A549 (cell line): ENCODE data around the gene KRT73. TPM values are rescaled to one million over a fixed set of nuclear protein-coding genes. Genes with fewer than 3 reads are reported as not detected.

Experiments used
- ATAC-seq, 2 experiments: fragments of 200-7000 bp in 1 of 2; fragments of >200 bp in 1 of 2; cut with Nextera tagmentation in 1 of 2; cut with Tn5 transposase in 1 of 2; 3 replicates each; pipeline versions ENCODE4 v1.8.0 to v1.9.1; 2018 to 2020; ENCODE audit warnings: mild to moderate bottlenecking in 1 of 2, moderate library complexity in 1 of 2
- CTCF ChIA-PET: fragments of 300-600 bp; sonication (Branson Sonifier 250); formaldehyde crosslinking; extraction: SDS; loops from one replicate; lab custom pipeline; 2021; ENCODE audit warnings: antibody characterized with exemption, inconsistent platforms; lab: Yijun Ruan, JAX
- POLR2A ChIA-PET: fragments of 350-600 bp; formaldehyde crosslinking; extraction: SDS; loops from one replicate; lab custom pipeline; 2021; ENCODE audit warnings: antibody characterized with exemption, inconsistent platforms; lab: Yijun Ruan, JAX
- DNase-seq, 2 experiments: peaks; one replicate each; pipeline versions ENCODE4 v3.0.0 to v3.0.0-alpha.2; 2011 to 2016; ENCODE audit warnings: low read depth in 1 of 2, low spot score in 1 of 2
- FAIRE-seq: peaks from 2 replicates; lab custom pipeline; 2011; peaks lifted over from hg19 to GRCh38; lab: Jason Lieb, UNC
- H3K27ac ChIP-seq, 2 experiments: fragments of >200 bp; sonication (Bioruptor Twin); formaldehyde crosslinking; 3 replicates each; pipeline ENCODE4 v1.5.1; 2016 to 2017
- H3K4me1 ChIP-seq: fragments of >200 bp; sonication (Bioruptor Twin); formaldehyde crosslinking; 3 replicates; pipeline ENCODE4 v1.6.1; 2016
- H3K4me2 ChIP-seq: fragments of >200 bp; sonication (Bioruptor Twin); formaldehyde crosslinking; 3 replicates; pipeline ENCODE4 v1.6.1; 2016
- H3K4me3 ChIP-seq: fragments of >200 bp; sonication (Bioruptor Twin); formaldehyde crosslinking; 3 replicates; pipeline ENCODE4 v1.5.1; 2016
- H3K9me3 ChIP-seq: fragments of >200 bp; sonication (Bioruptor Twin); formaldehyde crosslinking; 3 replicates; pipeline ENCODE4 v1.6.1; 2016
- BCL3 ChIP-seq: fragments of >200 bp; sonication (Bioruptor Twin); formaldehyde crosslinking; IDR thresholded peaks from 3 replicates; pipeline ENCODE4 v1.6.1; 2016
- CBX8 ChIP-seq: fragments of 200-600 bp; sonication (generic); IDR thresholded peaks from 2 replicates; pipeline ENCODE4 v1.6.1; 2016
- CEBPB ChIP-seq, 2 experiments: fragments of >200 bp in 1 of 2; sonication (Bioruptor Twin) in 1 of 2; formaldehyde crosslinking in 1 of 2; IDR thresholded peaks; 2 replicates each; pipeline ENCODE4 v1.6.1; 2012 to 2016
- ELK1 ChIP-seq: fragments of 150-350 bp; IDR thresholded peaks from 2 replicates; pipeline ENCODE4 v1.6.1; 2014; ENCODE audit warnings: low read depth, mild to moderate bottlenecking, low read length
- EP300 ChIP-seq, 2 experiments: fragments of >200 bp; sonication (Bioruptor Twin); formaldehyde crosslinking; IDR thresholded peaks; 2 replicates in 1 of 2; 3 replicates in 1 of 2; pipeline ENCODE4 v1.6.1; 2016 to 2017
- ESRRA ChIP-seq: fragments of 150-350 bp; IDR thresholded peaks from 2 replicates; pipeline ENCODE4 v1.6.1; 2014; ENCODE audit warnings: mild to moderate bottlenecking, low read length, borderline replicate concordance
- FOXS1 ChIP-seq: fragments of 250-450 bp; sonication (Bioruptor Pico); IDR thresholded peaks from 2 replicates; pipeline ENCODE4 v1.5.0; 2020; ENCODE audit warnings: mild to moderate bottlenecking, moderate library complexity
- GATA3 ChIP-seq: IDR thresholded peaks from 2 replicates; pipeline ENCODE4 v1.6.1; 2012; ENCODE audit warnings: borderline replicate concordance
- HDAC2 ChIP-seq: fragments of 200-600 bp; sonication (generic); IDR thresholded peaks from 2 replicates; pipeline ENCODE4 v1.6.1; 2016
- JUNB ChIP-seq: fragments of >200 bp; sonication (Bioruptor Twin); formaldehyde crosslinking; IDR thresholded peaks from 2 replicates; pipeline ENCODE4 v1.6.1; 2016
- PHF8 ChIP-seq: fragments of 200-600 bp; sonication (generic); IDR thresholded peaks from 2 replicates; pipeline ENCODE4 v1.6.1; 2016; ENCODE audit warnings: low read depth, mild to moderate bottlenecking, antibody characterized with exemption, moderate library complexity, borderline replicate concordance
- RARB ChIP-seq: fragments of 250-450 bp; sonication (Bioruptor Pico); IDR thresholded peaks from 2 replicates; pipeline ENCODE4 v1.8.0; 2021; ENCODE audit warnings: mild to moderate bottlenecking, moderate library complexity
- RCOR1 ChIP-seq: fragments of 150-350 bp; IDR thresholded peaks from 2 replicates; pipeline ENCODE4 v1.6.1; 2014; ENCODE audit warnings: antibody characterized with exemption, low read length, low read depth
- RNF2 ChIP-seq: fragments of 200-600 bp; sonication (generic); IDR thresholded peaks from 2 replicates; pipeline ENCODE4 v1.6.1; 2016; ENCODE audit warnings: low read depth, mild to moderate bottlenecking, antibody characterized with exemption, moderate library complexity, borderline replicate concordance
- SREBF2 ChIP-seq: fragments of 450-650 bp; IDR thresholded peaks from 2 replicates; pipeline ENCODE4 v1.6.1; 2014; ENCODE audit warnings: mild to moderate bottlenecking, moderate library complexity
- ZSCAN20 ChIP-seq: fragments of 250-450 bp; sonication (Bioruptor Pico); IDR thresholded peaks from 2 replicates; pipeline ENCODE4 v1.8.0; 2022; ENCODE audit warnings: mild to moderate bottlenecking, moderate library complexity
- WGBS: methylation state at CpG from one replicate; pipeline ENCODE4 v1.1.6; 2017; ENCODE audit errors: missing lambda C conversion rate; 5-methylcytosine and 5-hydroxymethylcytosine counted together
- polyA plus RNA-seq, 4 experiments: library from polyadenylated mRNA; depleted of rRNA in 3 of 4; stranded (reverse); fragments of >200 nt; fragmentation: RNase III in 1 of 4; extraction: RNeasy Plus Mini Kit Qiagen cat#74134 plus additional on column Dnase treatment in 1 of 4; gene quantifications; 2 replicates in 3 of 4; 3 replicates in 1 of 4; pipeline ENCODE4 v1.2.3, GENCODE V29; 2011 to 2017

The KRT73 gene
- polyA plus RNA-seq, 2 of the 4 experiments (the other 2 are of a cell fraction) = not detected

GRCh38 chr12:52628841-52629240 is 10.5 kb upstream of the KRT73 start:
- no peak for DNase-seq
- no peak overlapping the region for H3K27ac ChIP-seq
- no peak for ATAC-seq
- H3K9me3 ChIP-seq = no peaks in the 10 kb centered on the region
- FAIRE-seq = no peak
- 59% methylated on average over 2 of the region's 2 CpGs for WGBS
- TF ChIP-seq RARB (CRISPR knock-in tag) (no peak), RNF2 (no peak), RCOR1 (no peak), EP300 (IDR thresholded peaks at IDR 0.05) (no peak), GATA3 (no peak), BCL3 (no peak), SREBF2 (no peak)
- H3K4me1 ChIP-seq = peaks cover 6% of the 10 kb centered on the region; the same call in 1 of the 3 replicates
- ChIA-PET POLR2A (no interaction called here), CTCF (interaction anchor here (1.0 to 1.9 kb wide), 2 partner anchors 19 to 321 kb away, joined by 3 to 5 read pairs; no protein-coding TSS in a partner anchor)
- H3K4me2 ChIP-seq = no peak overlapping the region
- H3K4me3 ChIP-seq = no peak overlapping the region

- H3K4me2 ChIP-seq = no peak overlapping the region
- WGBS = 45% methylated on average over 4 of the region's 4 CpGs
- no peak overlapping the region for H3K27ac ChIP-seq
- ATAC-seq (no peak), DNase-seq (no peak), FAIRE-seq (no peak)
- no peak overlapping the region for H3K4me3 ChIP-seq
- TF ChIP-seq ELK1 = no peak
- peaks cover 6% of the 10 kb centered on the region; the same call in 1 of the 3 replicates for H3K4me1 ChIP-seq
- H3K9me3 ChIP-seq = no peaks in the 10 kb centered on the region
- ChIA-PET POLR2A (no interaction called here), CTCF (no interaction called here)
These were observed 9.8 kb upstream of the KRT73 start for GRCh38 chr12:52628111-52628507.

GRCh38 chr12:52627395-52628110 is 9.2 kb upstream of the KRT73 start:
- POLR2A ChIA-PET = no interaction called here
- TF ChIP-seq SREBF2 (no peak), ZSCAN20 (CRISPR knock-in tag) (no peak), FOXS1 (CRISPR knock-in tag) (no peak), HDAC2 (no peak), GATA3 (no peak), CBX8 (no peak), ESRRA (no peak), JUNB (no peak), CEBPB (IDR thresholded peaks at IDR 0.05) (no peak)
- TF ChIP-seq, all 56 proteins: peak for 0
- Histone ChIP-seq H3K27ac (no peak overlapping the region), H3K4me2 (no peak overlapping the region), H3K4me1 (peaks cover 6% of the 10 kb centered on the region; the same call in 1 of the 3 replicates), H3K4me3 (no peak overlapping the region), H3K9me3 (no peaks in the 10 kb centered on the region)
- WGBS = 55% methylated on average over 2 of the region's 2 CpGs
- FAIRE-seq (no peak), DNase-seq (no peak), ATAC-seq (no peak)
- CTCF ChIA-PET = interaction anchor here (0.7 to 2.1 kb wide), 3 partner anchors 45 to 252 kb away, joined by 3 to 5 read pairs (median 3); no protein-coding TSS in a partner anchor

- TF ChIP-seq GATA3 (no peak), PHF8 (no peak)
- WGBS = 48% methylated on average over 5 of the region's 5 CpGs
- DNase-seq (no peak), ATAC-seq (no peak), FAIRE-seq (no peak)
- no peaks in the 10 kb centered on the region for H3K9me3 ChIP-seq
- ChIA-PET CTCF (interaction anchor here (0.9 kb wide), 1 partner anchor 248 kb away, joined by 3 read pairs; no protein-coding TSS in a partner anchor), POLR2A (no interaction called here)
- no peak overlapping the region for H3K27ac ChIP-seq
- H3K4me1 ChIP-seq = peaks cover 6% of the 10 kb centered on the region; the same call in 1 of the 3 replicates
- no peak overlapping the region for H3K4me2 ChIP-seq
- H3K4me3 ChIP-seq = no peak overlapping the region
These were observed 4.0 kb upstream of the KRT73 start for GRCh38 chr12:52622349-52622748.
